Neural cell (in vitro differentiated cells): ENCODE results near the gene AFAP1.

Experiments used
- CTCF ChIP-seq: fragments of 450-650 bp; IDR thresholded peaks from 2 replicates; pipeline ENCODE4 v1.5.1; 2014; ENCODE audit warnings: antibody characterized with exemption, mild to moderate bottlenecking, moderate library complexity; ENCODE audit not compliant: poor library complexity, severe bottlenecking
- EP300 ChIP-seq: fragments of 450-650 bp; conservative IDR thresholded peaks from 2 replicates; pipeline ENCODE4 v1.6.1; 2014; ENCODE audit warnings: antibody characterized with exemption, mild to moderate bottlenecking, moderate library complexity; ENCODE audit not compliant: poor library complexity, severe bottlenecking
- EZH2 ChIP-seq: fragments of 200-600, 300-800 bp; shearing (Covaris generic), sonication (generic); IDR thresholded peaks from 2 replicates; pipeline ENCODE4 v1.6.1; 2014; ENCODE audit warnings: antibody characterized with exemption, low read length, borderline replicate concordance, mild to moderate bottlenecking; ENCODE audit not compliant: insufficient read depth, poor library complexity, severe bottlenecking
- MXI1 ChIP-seq: fragments of 450-650 bp; conservative IDR thresholded peaks from 2 replicates; pipeline ENCODE4 v1.6.1; 2014; ENCODE audit warnings: antibody characterized with exemption, mild to moderate bottlenecking; ENCODE audit not compliant: poor library complexity, severe bottlenecking
- POLR2AphosphoS5 ChIP-seq: IDR thresholded peaks from 2 replicates; pipeline ENCODE4 v1.6.1; 2012
- RAD21 ChIP-seq: fragments of 450-650 bp; conservative IDR thresholded peaks from 2 replicates; pipeline ENCODE4 v1.6.1; 2014; ENCODE audit warnings: antibody characterized with exemption, mild to moderate bottlenecking, moderate library complexity
- REST ChIP-seq: IDR thresholded peaks from 2 replicates; pipeline ENCODE4 v1.6.1; 2012; ENCODE audit warnings: borderline replicate concordance
- SMC3 ChIP-seq: fragments of 450-650 bp; conservative IDR thresholded peaks from 2 replicates; pipeline ENCODE4 v1.6.1; 2014; ENCODE audit warnings: antibody characterized with exemption, mild to moderate bottlenecking, moderate library complexity; ENCODE audit not compliant: poor library complexity
- TAF1 ChIP-seq: IDR thresholded peaks from 2 replicates; pipeline ENCODE4 v1.6.1; 2012; ENCODE audit warnings: low read depth

GRCh38 chr4:7800410-7800809 lies 139.3 kb downstream of the AFAP1 start:
- TF ChIP-seq TAF1 (no peak), EP300 (no peak), CTCF (no peak), POLR2AphosphoS5 (no peak), REST (no peak), EZH2 (no peak), SMC3 (no peak), MXI1 (no peak), RAD21 (no peak)
